BLaER1 treated with 17β-estradiol and CSF1 and Interleukin-3, amounts not matched to agents 10 nM and 100 nM (cell line): ENCODE data around the gene LRG1.
A peak's percentile ranks its signal among the peaks of the same experiment; 100 is the strongest.

Experiments used
- H3K27ac ChIP-seq, 11 experiments: shearing (Covaris generic); formaldehyde crosslinking; 2 replicates each; pipeline ENCODE4 v1.8.1; 2022
- H3K27me3 ChIP-seq, 11 experiments: shearing (Covaris generic); formaldehyde crosslinking; 2 replicates each; pipeline ENCODE4 v1.8.1; 2022
- H3K36me3 ChIP-seq, 11 experiments: shearing (Covaris generic); formaldehyde crosslinking; 2 replicates each; pipeline ENCODE4 v1.8.1; 2022
- H3K4me1 ChIP-seq, 10 experiments: shearing (Covaris generic); formaldehyde crosslinking; 2 replicates each; pipeline ENCODE4 v1.8.1; 2022
- H3K4me2 ChIP-seq, 11 experiments: shearing (Covaris generic); formaldehyde crosslinking; 2 replicates each; pipeline ENCODE4 v1.8.1; 2022
- H3K4me3 ChIP-seq, 10 experiments: shearing (Covaris generic); formaldehyde crosslinking; 2 replicates each; pipeline ENCODE4 v1.8.1; 2022
- H3K9ac ChIP-seq, 11 experiments: shearing (Covaris generic); formaldehyde crosslinking; 2 replicates each; pipeline ENCODE4 v1.8.1; 2022
- H3K9me3 ChIP-seq, 11 experiments: shearing (Covaris generic); formaldehyde crosslinking; replicated peaks in 1 of 11; 2 replicates each; pipeline ENCODE4 v1.8.1; 2022
- H4K20me1 ChIP-seq, 11 experiments: shearing (Covaris generic); formaldehyde crosslinking; 2 replicates each; pipeline ENCODE4 v1.8.1; 2022
- Cebpa-rat ChIP-seq, 11 experiments: shearing (Covaris generic); IDR thresholded peaks; 2 replicates each; pipeline ENCODE4 v1.8.1; 2022

LRG1 gene

GRCh38 chr19:4539169-4539692 lies 605 bp downstream of the LRG1 start:
- TF ChIP-seq Cebpa-rat (IDR thresholded peaks at IDR 0.05), result no peak
- H3K4me2 ChIP-seq, result peak overlapping the region; percentile 60 to 95 (median 78); a peak in 21 of 22 replicates
- H3K9ac ChIP-seq, result peak overlapping the region in 8 of 11 experiments; percentile 9 to 68 (median 55); a peak in 11 of 22 replicates
- H3K27ac ChIP-seq, result peak overlapping the region; percentile 29 to 84 (median 77); a peak in 20 of 22 replicates
- peaks cover 0 to 14% (median 0%) of the 10 kb centered on the region in 11 experiments; a peak in 6 of 22 replicates for H3K27me3 ChIP-seq
- H3K4me3 ChIP-seq, result peak overlapping the region in 5 of 10 experiments; percentile 39 to 60 (median 46); a peak in 9 of 20 replicates
- peaks cover 0 to 7% (median 0%) of the 10 kb centered on the region in 11 experiments; a peak in 2 of 22 replicates for H3K36me3 ChIP-seq
- H3K9me3 ChIP-seq, result peaks cover 9 to 15% (median 11%) of the 10 kb centered on the region in 11 experiments; a peak in 21 of 22 replicates
- peaks cover 22 to 91% (median 68%) of the 10 kb centered on the region in 10 experiments for H3K4me1 ChIP-seq
- H4K20me1 ChIP-seq, result no peaks in the 10 kb centered on the region

- Histone ChIP-seq H3K4me2 (peak overlapping the region in 8 of 11 experiments; percentile 32 to 95 (median 80); a peak in 12 of 22 replicates), H3K9me3 (peaks cover 9 to 15% (median 11%) of the 10 kb centered on the region in 11 experiments; a peak in 21 of 22 replicates), H3K4me1 (peaks cover 22 to 84% (median 66%) of the 10 kb centered on the region in 10 experiments), H3K27ac (peak overlapping the region in 6 of 11 experiments; percentile 77 to 84 (median 80); a peak in 9 of 22 replicates), H3K9ac (peak overlapping the region in 2 of 11 experiments; percentile 20 to 67; a peak in 3 of 22 replicates), H4K20me1 (no peaks in the 10 kb centered on the region), H3K36me3 (peaks cover 0 to 7% (median 0%) of the 10 kb centered on the region in 11 experiments; a peak in 2 of 22 replicates), H3K27me3 (peaks cover 0 to 14% (median 0%) of the 10 kb centered on the region in 11 experiments; a peak in 6 of 22 replicates), H3K4me3 (peak overlapping the region in 2 of 10 experiments; percentile 45 to 60; a peak in 3 of 20 replicates)
- no peak; a peak in 1 of 22 replicates for TF ChIP-seq Cebpa-rat (IDR thresholded peaks at IDR 0.05)
These were observed 1.3 kb downstream of the LRG1 start for GRCh38 chr19:4538601-4538954.

GRCh38 chr19:4537953-4538600 lies 1.8 kb downstream of the LRG1 start:
- Histone ChIP-seq H3K4me2 (peak overlapping the region in 8 of 11 experiments; percentile 18 to 95 (median 77); a peak in 12 of 22 replicates), H3K4me1 (peaks cover 22 to 81% (median 65%) of the 10 kb centered on the region in 10 experiments), H3K36me3 (peaks cover 0 to 7% (median 0%) of the 10 kb centered on the region in 11 experiments; a peak in 2 of 22 replicates), H3K27ac (peak overlapping the region in 4 of 11 experiments; percentile 80 to 84 (median 80); a peak in 6 of 22 replicates), H3K9ac (peak overlapping the region in 4 of 11 experiments; percentile 4 to 67 (median 8); a peak in 3 of 22 replicates), H3K27me3 (peaks cover 0 to 14% (median 0%) of the 10 kb centered on the region in 11 experiments; a peak in 6 of 22 replicates), H3K4me3 (peak overlapping the region in 2 of 10 experiments; percentile 45 to 60; a peak in 4 of 20 replicates), H3K9me3 (peaks cover 9 to 15% (median 11%) of the 10 kb centered on the region in 11 experiments; a peak in 21 of 22 replicates), H4K20me1 (no peaks in the 10 kb centered on the region)
- TF ChIP-seq Cebpa-rat (IDR thresholded peaks at IDR 0.05), result no peak

GRCh38 chr19:4536798-4537197 lies 3.0 kb downstream of the LRG1 start:
- peaks cover 0 to 7% (median 0%) of the 10 kb centered on the region in 11 experiments; a peak in 2 of 22 replicates for H3K36me3 ChIP-seq
- H3K9ac ChIP-seq, result peak overlapping the region in 6 of 11 experiments; percentile 18 to 32 (median 28); a peak in 4 of 22 replicates
- H3K4me2 ChIP-seq, result peak overlapping the region in 9 of 11 experiments; percentile 32 to 95 (median 52); a peak in 18 of 22 replicates
- no peak overlapping the region; a peak in 1 of 20 replicates for H3K4me3 ChIP-seq
- peaks cover 22 to 71% (median 55%) of the 10 kb centered on the region in 10 experiments for H3K4me1 ChIP-seq
- H3K27me3 ChIP-seq, result peaks cover 0 to 14% (median 0%) of the 10 kb centered on the region in 11 experiments; a peak in 6 of 22 replicates
- H3K9me3 ChIP-seq, result peaks cover 9 to 15% (median 11%) of the 10 kb centered on the region in 11 experiments; a peak in 21 of 22 replicates
- no peaks in the 10 kb centered on the region for H4K20me1 ChIP-seq
- peak overlapping the region in 4 of 11 experiments; percentile 9 to 84 (median 30); a peak in 5 of 22 replicates for H3K27ac ChIP-seq
- TF ChIP-seq Cebpa-rat (IDR thresholded peaks at IDR 0.05), result no peak

GRCh38 chr19:4534836-4535658 lies 4.8 kb downstream of the LRG1 start, which contains the start of gene PLIN5:
PLIN5 (minus strand) TSS chr19:4535224; CDS start chr19:4534074, 1,150 bp downstream.
- peak within 1 kb of the TSS in 9 of 11 experiments; percentile 4 to 84 (median 31); a peak in 9 of 22 replicates for H3K4me2 ChIP-seq

GRCh38 chr19:4533835-4534424 lies 5.9 kb downstream of the LRG1 start:
- no peak overlapping the region for H3K9ac ChIP-seq
- no peaks in the 10 kb centered on the region for H3K9me3 ChIP-seq
- no peak overlapping the region for H3K27ac ChIP-seq
- no peaks in the 10 kb centered on the region for H3K36me3 ChIP-seq
- no peak for TF ChIP-seq Cebpa-rat (IDR thresholded peaks at IDR 0.05)
- peaks cover 0 to 14% (median 0%) of the 10 kb centered on the region in 11 experiments; a peak in 6 of 22 replicates for H3K27me3 ChIP-seq
- no peak overlapping the region for H3K4me3 ChIP-seq
- H3K4me2 ChIP-seq, result no peak overlapping the region
- H4K20me1 ChIP-seq, result no peaks in the 10 kb centered on the region
- H3K4me1 ChIP-seq, result peaks cover 8 to 46% (median 31%) of the 10 kb centered on the region in 10 experiments; a peak in 17 of 20 replicates

More at GRCh38 chr19:4534836-4535658, 4.8 kb downstream of the LRG1 start, which contains the start of gene PLIN5:
- H3K27ac ChIP-seq, result no peak within 1 kb of the TSS
- no peak for TF ChIP-seq Cebpa-rat (IDR thresholded peaks at IDR 0.05)
- H3K4me3 ChIP-seq, result no peak within 1 kb of the TSS
- no peak within 1 kb of the TSS for H3K9ac ChIP-seq
- peaks cover 17 to 57% (median 41%) of the 10 kb centered on the region in 10 experiments for H3K4me1 ChIP-seq
- no peaks in the 10 kb centered on the region for H3K36me3 ChIP-seq
- H3K27me3 ChIP-seq, result peaks cover 0 to 14% (median 0%) of the 10 kb centered on the region in 11 experiments; a peak in 6 of 22 replicates
- no peaks in the 10 kb centered on the region for H4K20me1 ChIP-seq
- H3K9me3 ChIP-seq, result no peaks in the 10 kb centered on the region

- Histone ChIP-seq H3K27ac (no peak overlapping the region), H3K4me3 (no peak overlapping the region), H3K36me3 (no peaks in the 10 kb centered on the region), H3K4me2 (no peak overlapping the region), H4K20me1 (no peaks in the 10 kb centered on the region), H3K4me1 (peaks cover 6 to 40% (median 28%) of the 10 kb centered on the region in 10 experiments; a peak in 17 of 20 replicates), H3K9me3 (no peaks in the 10 kb centered on the region), H3K9ac (no peak overlapping the region), H3K27me3 (peaks cover 0 to 14% (median 0%) of the 10 kb centered on the region in 11 experiments; a peak in 6 of 22 replicates)
- TF ChIP-seq Cebpa-rat (IDR thresholded peaks at IDR 0.05), result no peak
These were observed 6.5 kb downstream of the LRG1 start for GRCh38 chr19:4533334-4533733.
